PC-9 (cell line): ENCODE results near the gene TFAP2A.

Experiments
- CTCF ChIP-seq: fragments of 200-600 bp; sonication (generic); conservative IDR thresholded peaks from 2 replicates; pipeline ENCODE4 v1.6.1; 2017; ENCODE audit warnings: mixed run types, antibody characterized with exemption, mild to moderate bottlenecking, moderate library complexity
- EZH2 ChIP-seq: fragments of 200-600 bp; sonication (generic); IDR thresholded peaks from 2 replicates; pipeline ENCODE4 v1.8.0; 2017; ENCODE audit warnings: antibody characterized with exemption, low read depth

DNA sequence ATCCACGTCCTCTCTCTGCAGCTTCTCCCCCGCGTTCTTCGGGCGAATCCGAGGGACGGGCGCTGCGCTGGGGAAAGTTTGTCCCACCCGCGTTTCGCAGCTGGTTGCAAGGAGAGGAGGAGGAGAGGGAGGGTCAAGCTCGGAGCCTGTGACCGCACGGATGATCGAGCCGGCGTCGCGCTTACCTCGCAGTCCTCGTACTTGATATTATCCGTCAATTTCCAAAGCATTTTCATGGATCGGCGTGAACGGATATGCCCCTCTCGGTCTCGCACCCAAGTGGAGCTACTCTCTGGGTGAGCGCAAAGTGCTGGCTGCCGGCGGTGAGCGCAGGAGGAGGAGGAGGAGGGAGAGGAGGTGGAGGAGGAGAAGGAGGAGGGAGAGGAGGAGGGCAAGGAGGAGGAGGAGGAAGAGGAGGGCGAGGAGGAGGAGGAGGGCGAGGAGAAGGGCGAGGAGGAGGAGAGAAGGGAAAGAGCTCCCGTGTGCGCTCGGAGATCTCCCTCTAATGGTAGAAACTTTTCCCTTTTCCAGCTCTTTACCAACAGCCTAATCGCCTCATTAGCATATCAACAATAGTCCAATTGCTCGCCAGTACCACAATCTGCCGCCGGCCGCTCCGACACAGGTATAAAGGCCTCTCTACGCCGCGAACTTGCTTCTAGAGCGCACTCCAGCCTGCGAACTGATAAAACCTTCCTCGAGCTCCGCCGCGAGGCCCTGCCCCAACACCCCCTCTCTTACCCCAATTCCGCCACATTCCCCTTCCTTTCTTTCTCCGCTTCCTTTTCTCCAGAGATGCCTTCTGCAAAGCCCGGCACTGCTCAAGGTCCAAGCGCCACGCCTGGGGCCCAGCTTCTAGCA, at the start of gene TFAP2A:
- TF ChIP-seq CTCF (peak; percentile 34; the same call in 1 of the 2 replicates), EZH2 (no peak)
